ENCODE data around the gene PRSS23.

DNA sequence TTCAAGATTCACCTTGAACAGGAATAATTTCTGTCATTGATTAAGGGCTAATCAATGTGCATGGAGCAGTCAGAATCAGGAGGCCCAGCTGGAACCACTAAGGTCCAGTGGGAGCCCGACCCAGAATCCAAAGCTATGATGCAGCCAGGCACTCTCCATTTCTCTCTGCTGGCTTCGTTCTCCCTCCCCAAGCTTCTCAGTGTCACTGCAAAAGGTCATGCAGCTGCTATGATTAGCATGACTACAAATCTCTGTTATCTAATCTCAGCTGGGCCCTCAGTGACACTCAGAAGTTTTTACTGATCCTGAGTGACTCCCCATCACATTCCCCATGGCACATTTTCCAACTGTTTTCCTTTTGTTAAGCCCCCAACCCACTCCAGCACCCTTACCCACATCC lies 31.1 kb upstream of the PRSS23 start:
- TF ChIP-seq EZH2 (IDR thresholded peaks at IDR 0.05; ENCODE audit: borderline replicate concordance) (no peak), CTCF (IDR thresholded peaks at IDR 0.05; ENCODE audit: poor library complexity) (no peak), EZH2phosphoT487 (IDR thresholded peaks at IDR 0.05; ENCODE audit: low read depth, severe bottlenecking, unreplicated experiment) (no peak)

Measured in hepatocyte (in vitro differentiated cells).